HG03457 (cell line): ENCODE data around the gene RPL28.
"Not testable (repeated sequence)": the region's sequence is repeated elsewhere in the genome, so short reads cannot be mapped to it uniquely, and the experiment has no call there.

Source experiments
- ATAC-seq: cut with Tn5 transposase; IDR thresholded peaks from one replicate; pipeline ENCODE4 v1.9.1; 2021; ENCODE audit warnings: moderate number of reproducible peaks; ENCODE audit not compliant: unreplicated experiment

Gene RPL28

DNA sequence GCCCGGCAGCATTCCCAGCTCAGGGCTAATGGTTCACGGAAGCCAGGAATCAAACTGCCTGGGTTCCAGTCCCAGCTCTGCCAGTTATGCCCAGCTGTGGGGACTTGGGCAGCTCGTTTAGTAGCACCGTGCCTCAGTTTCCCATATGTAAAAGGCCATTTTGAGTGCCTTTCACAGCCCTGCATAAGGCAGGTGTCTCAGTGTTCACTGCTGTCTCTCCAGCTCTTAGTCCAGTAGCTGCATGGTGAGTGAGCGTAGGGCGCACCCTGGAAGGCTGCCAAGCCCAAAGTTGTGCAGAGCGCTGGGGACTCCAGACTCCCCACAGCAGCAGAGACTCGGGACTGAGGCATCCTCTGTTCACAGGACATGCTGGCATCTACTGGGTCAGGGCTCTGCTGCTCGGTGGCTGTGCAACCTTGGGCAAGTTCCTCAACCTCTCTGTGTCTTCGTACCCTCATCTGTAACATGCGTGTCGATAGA, 5.5 kb downstream of the RPL28 start:
- ATAC-seq = no peak

DNA sequence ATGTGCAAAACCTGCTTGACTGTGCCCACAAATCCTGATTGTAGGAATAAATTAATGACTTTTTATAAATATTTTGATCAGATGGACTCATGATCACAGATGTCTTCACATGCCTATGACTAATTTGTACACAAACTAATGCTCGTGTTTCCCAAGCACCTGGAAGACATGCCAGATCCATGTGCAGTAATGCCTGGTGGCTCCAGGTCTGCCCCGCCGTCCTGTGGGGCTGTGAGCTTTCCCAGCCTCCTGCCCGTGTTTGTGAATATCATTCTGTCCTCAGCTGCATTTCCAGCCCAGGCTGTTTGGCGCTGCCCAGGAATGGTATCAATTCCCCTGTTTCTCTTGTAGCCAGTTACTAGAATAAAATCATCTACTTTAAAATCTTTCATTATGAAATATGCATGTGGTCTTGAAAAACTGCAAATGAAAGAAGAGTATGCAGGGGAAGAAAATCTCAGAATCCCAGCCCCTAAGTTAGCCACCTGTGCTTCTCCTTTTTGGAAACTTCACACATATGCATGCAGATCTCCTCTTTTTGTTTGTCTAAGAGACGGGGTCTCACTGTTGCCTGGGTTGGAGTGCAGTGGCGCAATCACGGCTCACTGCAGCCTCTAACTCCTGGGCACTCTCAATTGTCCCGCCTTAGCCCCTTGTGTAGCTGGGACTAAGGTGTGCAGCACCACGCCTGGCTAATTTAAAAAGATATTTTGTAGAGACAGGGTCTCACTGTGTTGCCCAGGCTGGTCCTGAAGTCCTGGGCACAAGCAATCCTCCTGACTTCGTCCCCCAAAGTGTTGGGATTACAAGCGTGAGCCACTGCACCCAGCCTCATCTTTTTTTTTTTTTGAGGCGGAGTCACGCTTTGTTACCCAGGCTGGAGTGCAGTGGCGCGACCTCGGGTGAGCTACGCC, 6.2 kb downstream of the RPL28 start:
- ATAC-seq = no peak

DNA sequence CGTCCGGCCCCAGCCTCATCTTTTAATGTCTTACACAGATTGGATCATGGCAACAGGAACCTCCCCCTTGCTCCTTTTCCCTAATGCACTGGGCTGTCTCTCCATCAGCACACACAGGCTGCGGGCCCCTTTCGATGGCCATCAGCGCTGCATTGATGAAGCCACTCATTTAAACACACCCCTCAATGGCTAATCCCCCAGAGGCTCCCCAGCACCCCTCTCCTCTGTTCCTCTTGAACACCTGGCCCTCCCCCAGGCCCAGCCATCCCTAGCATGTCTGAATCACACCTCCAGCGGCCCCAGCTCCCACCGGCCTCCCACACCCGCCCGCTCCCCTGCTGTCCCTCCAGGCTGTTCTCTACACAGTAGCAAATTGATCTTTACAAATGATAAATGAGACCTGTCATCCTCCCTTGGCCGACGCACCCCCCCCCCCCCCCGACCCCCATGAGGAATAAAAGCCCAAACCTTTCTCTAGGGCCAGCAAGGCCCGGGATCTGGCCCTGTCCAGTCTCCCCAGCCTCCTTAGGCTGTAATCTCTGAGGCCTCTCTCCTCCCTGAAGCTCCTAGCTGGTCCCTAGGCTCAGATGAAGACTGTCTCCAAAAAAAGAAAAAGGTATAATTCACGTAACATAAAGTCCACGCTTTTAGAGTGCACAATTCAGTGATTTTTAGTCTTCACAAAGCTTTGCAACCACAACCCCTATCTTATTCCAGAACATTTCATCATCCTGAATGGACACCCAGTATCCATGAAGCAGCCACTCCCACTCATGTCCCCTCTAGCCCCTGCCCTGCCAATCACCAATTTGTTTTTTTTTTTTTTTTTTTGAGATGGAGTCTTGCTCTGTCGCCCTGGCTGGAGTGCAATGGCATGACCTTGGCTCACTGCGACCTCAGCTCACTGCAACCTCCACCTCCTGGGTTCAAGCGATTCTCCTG, 7.4 kb downstream of the RPL28 start:
- no peak for ATAC-seq

DNA sequence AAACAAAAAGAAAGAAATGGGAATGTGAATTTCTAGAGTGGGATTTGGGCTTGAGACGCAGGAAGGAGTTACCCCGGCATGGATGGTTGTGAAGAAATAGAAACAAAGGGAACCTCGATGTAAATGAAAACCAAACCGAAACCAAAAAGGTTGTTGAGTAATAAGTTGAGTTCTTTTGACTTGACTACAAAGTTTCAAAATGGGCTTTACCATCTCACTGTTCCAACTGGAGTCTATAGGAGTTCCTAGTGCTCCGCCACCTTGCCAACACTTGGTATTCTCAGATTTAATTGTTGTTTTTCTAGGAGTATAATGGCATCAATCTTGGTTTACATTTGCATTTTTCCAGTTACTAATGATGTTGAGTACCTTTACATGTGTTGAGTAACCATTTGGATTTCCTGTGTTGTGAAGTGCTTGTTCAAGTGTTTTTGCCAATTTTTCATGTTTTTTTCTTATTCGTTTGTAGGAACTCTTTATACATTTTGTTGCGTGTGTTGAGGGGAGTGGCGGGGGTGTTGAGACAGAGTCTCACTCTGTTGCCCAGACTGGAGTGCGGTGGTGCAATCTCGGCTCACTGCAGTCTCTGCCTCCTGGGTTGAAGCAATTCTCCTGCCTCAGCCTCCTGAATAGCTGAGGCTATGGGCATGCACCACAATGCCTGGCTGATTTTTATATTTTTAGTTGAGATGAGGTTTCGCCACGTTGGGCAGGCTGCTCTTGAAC, 12.6 kb downstream of the RPL28 start:
- ATAC-seq = no peak

DNA sequence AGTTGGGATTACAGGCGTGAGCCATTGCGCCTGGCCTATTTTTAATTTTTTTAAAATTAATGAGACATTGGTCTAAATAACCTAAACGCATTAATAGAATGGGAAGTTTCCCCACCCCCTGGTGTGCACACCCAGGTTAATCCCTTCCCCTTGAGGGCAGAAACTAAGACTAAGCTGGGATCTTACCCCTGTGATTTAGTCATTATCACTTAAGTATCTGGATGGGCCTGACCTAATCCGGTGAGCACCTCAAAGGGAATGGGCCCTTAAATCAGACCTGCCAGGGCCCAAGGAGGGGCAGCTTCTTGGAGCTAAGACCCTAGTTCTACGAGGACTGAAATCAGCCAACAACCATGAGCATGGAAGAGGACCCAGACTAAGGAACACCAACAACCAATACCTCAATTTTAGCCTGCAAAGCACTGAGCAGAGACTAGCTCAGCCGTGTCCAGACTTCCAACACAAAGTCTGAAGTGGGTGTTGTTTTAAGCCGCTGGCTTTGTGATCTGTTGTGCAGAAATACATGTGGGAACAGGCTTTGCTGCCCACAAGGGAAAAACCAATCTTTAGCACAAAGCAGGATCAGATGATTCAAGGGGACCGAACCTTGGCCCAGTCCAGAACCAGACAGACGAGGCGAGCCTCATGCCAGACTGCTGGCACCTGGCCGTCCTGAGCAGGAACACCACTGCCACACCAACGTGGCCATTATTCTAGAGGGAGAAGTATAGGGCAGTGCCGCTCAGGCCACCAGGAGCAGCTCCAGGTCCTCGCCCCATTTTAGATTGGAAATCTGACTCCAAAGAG, 14.8 kb downstream of the RPL28 start:
- ATAC-seq = no peak

DNA sequence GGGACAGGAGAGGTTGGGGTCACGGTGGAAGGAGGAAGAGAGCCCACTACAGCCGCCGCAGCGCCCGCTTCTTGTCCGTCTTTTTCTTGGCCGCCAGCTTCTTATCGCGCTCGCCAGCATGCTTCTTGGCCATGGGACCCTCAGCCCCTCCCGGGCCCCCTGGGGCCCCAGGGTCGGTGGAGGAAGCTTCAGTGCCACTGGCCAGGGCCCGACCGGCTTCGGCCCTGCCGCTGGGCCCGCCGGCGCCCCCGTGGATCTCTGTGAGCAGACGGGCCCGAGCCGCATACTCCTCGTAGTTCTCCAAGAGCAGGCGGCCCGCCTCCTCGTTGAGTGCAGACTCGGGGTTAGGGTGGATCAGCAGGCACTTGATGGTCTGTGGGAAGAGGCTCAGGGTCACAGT, 15.7 kb downstream of the RPL28 start:
- ATAC-seq = not testable (repeated sequence)

DNA sequence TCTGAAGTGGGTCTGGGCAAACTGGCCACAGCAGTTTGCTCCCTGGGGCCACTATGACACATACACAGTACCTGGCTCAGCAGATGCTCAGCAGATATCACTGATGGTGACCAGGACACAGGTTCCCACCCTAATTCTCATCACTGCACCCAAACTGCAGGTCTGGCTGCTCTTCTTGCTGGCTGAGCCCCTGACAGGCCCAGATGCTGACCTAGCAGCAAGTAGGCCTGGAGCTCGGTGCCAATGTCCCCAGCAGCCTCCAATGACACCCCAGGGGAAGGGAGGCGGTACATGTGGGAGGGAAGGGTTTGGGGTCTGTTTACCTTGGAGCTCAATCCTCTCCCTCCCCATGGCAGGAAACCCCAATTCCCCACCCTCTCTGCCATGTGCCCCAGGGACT, 16.8 kb downstream of the RPL28 start:
- ATAC-seq = no peak

DNA sequence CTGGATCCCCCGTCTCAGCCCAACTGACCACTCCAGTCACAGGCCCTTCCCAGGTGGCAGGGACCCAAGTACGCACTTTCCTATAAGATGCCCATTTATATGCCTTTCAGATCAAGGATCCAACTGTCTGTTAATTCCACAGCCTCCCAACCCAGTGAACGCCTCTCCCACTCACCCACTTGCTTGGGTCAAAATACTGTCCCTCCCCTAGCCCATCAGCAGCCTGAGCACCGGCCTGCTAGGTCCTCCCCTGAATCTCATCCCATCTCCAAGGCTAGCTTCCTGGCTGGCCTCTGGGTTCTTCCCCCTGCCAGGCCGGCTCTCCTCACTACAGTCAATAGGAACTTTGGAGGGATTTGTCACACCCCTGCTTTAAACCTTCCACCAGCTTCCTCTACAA, 19.9 kb downstream of the RPL28 start:
- no peak for ATAC-seq

DNA sequence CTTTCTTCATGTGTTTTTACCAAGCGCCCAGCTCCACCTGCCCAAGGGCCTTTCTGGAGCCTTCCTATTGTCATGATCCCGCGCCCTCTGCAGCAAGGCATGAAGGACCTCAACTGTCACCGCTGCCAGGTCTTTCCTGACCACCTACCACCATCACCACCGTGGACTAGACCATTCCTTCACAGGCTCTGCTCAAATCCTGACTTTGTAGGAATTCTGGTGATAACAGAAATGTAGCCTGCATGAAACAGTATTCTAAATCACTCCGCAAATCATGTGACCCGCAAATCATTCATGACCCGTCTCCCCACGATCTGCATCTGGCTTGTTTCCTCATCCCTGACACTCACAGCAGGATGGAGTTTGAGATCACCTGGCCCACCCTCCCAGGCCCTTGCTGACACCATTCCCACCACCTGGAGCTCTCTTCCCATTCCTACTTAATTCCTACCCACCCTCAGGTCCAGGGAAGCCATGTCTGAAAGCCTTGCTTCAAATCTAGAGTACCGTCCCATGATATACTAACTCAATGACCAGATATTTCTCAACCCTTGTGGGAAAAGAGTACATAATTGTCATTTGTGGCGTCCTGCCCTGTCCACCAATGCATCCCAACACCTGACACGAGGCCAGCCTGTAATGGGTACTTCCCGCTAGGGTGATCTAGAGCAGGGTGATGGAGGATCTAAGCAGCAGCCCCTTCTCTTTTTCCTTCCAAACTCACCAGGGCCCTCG, 20.5 kb downstream of the RPL28 start:
- no peak for ATAC-seq

DNA sequence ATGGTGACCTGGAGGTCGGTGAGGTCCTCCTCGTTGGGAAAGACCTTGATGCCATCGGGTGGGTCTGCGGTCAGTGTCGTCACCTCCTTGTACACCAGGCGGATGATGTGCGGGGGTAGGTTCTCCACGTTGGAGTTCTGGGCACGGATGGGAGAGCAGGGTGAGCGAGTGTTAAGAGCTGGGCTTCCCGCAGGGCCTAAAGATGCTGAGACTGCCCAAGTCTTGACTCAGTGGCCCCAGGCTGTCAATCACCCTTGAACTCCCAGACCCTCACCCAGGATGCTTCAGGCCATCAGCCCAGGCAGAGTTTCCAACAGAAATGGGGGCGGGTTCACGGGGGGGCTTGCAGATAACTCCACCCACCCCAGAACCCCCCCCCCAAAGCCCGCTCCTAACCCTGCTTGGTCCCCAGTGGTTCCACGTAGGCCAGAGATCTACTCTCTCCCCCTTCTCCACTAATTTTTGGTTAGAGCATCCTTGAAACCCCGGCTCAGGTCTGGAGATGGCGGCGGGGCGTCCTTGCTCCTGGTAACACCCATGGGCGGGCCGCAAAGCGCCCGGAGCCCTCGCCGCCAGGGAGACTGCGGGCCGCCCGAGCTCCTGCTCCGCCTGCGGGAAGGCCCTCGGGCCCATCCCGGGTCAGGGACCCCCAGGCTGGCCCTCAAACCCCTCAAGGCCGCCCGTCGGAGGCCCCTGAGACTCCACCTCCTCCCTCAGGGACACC, 21.3 kb downstream of the RPL28 start:
- no peak for ATAC-seq

DNA sequence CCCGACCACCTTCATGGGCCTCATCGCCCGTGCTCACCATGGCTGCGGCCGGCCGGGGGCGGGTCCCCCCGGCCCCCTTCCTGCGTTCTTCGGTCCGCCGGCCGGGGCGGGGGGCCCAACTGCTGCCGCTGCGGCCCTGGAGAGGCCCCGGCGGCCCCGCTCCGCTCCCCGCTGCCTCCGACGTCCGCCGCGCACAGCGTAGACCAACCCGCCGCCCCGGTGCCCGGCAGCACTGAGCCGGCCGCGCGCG, 21.7 kb downstream of the RPL28 start, which contains the start of gene UBE2S:
Gene UBE2S (minus strand): TSS at position 239 of the 250 bp plus-strand sequence. CDS start 199 bp downstream, at position 40.
- ATAC-seq = peak; percentile 18

DNA sequence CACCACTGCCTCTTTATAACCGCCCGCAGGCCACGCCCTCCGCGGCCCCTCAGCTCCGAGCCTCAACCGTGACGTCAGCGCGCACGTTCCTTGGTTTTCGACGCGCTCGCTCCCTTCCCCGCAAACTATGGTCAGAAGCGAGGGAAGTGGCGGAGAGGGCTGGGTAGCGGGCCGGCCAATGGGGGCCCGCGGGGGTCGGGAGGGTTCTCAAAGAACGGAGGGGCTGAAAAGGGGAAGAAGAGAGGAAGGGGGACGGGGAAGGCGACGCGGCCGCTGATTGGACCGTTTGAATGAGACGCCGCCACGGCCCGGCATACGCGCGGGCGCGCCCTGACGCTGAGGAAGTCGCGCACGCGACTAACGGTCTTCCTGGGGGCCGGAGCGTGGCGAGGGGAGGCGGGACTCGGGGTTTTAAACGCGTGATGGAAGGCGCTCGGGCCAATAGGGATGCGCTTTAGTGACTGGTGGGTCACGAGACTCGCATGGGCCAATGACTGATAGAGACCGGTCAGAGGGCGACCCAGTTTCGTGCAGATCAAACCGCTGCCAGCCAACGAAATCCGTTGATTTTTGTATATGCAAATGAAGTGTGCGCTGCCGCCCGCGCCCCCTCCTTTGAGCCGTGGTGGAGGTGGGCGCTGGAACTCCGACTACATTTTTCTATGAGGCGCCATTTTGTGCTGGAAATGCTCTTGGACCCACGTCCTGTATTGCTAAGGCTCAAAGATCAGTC, 22.2 kb downstream of the RPL28 start:
- peak; percentile 76 for ATAC-seq

DNA sequence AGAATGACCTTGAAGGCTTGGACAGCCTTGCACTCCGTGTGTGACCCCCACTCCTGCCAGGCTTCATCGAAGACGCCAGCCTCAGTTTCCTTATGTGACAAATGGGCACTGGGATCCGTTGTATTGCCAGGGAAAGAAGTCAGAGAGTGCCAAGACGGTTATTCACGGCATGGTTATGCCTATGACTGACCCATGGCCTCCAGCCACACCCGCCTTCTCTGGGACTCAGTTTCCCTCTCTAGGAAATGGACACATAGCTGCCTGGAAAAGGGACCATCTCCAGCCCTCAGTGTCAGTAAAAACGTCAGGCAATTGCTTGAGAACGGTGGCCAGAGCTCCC, 22.8 kb downstream of the RPL28 start:
- no peak for ATAC-seq

DNA sequence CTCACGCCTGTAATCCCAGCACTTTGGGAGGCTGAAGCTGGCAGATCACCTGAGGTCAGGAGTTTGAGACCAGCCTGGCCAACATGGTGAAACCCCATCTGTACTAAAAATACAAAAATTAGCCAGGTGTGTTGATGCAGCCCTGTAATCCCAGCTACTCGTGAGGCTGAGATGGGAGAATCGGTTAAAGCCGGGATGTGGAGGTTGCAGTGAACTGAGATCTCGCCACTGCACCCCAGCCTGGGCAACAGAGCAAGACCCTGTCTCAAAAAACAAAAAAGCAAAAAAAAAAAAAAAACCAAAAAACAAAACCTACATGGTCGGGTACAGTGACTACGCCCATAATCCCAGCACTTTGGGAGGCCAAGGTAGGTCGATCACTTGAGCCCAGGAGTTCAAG, 23.4 kb downstream of the RPL28 start:
- ATAC-seq = not testable (repeated sequence)

DNA sequence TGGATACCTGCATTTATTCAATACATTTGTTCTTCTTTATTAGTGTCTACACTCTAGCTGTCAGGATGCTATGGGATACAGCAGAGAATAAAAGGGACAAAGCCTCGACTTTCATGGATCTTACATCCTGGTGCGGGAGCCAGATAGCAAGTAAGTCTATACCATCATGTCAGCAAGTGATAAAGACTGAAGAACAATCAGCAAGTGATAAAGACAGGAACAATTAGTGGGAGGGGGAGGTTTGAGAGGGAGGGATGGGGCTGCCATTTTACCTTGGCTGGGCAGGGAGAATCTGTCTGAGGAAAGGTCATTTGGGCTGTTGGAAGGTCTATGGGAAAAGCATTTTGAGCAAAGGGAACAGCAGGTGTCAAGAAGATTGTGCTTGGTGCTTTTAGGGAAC, 24.4 kb downstream of the RPL28 start:
- no peak for ATAC-seq

DNA sequence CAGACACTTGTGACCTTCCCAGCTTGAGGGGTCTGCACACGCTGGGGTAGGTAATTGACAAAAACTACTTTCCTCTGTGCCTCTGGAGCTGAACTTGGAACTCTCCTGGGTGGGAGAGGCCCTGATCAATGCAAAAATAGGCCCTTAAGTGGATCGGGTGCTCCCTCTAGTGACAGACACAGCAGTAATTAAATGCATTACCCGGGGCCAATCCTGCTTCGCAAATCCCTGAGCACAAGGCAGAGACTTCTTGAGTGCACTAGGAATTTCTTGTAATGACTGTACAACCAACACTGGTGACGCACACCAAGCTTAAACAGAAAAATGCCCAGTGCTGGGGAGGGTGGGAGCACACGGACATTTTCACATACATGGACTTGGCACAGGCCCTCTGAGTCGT, 32.5 kb downstream of the RPL28 start:
- ATAC-seq = no peak

DNA sequence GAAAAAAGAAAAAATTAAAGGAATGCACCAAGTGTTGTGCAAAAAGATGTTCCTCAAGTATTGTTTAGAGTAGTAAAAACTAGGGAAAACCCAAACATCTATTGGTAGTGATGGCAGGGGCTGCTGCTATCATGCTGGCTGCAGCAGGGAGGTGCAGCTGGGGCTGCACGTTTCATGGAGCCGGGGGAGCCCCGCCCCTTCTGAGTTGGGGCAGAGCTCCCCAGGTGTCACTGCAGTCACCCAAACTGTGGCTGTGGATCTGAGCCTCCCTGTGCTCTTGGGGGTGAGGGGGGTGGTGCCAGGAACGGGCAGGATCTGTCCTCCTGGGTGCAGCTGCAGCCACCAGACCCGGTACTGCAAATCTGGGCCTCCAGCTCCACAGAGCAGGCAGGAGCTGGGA, 33.4 kb downstream of the RPL28 start:
- ATAC-seq = no peak

DNA sequence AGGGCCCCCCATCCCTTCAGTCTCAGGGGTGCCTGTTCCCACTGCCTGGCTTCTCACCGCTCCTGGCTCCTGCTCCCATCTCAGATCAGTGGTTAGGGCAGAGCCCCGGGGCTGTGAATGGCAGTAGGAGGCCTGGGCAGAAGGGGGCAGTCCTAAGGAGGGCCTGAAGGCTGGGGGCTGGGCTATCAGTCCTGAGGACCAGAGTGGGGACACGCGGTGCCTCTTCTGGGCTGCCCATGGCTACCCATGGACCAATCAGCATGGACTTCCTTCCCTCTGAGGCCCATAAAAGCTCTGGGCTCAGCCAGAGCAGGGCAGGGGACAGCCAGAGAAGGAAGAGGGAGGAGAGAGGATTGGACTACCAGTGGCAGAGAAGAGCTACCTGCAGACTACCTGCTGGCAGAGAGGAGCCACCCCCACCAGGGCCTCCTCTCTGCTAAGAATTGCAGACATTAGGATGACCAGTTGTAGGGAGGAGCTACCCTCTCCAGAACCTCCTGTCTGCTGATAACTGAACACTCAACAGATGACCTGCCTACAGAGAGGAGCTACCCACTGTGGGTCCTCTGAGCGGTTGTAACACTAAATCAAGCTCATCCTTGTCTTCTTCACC, 34.0 kb downstream of the RPL28 start:
- ATAC-seq = no peak
